ENCODE data around the gene UPK1B.
"Not testable (repeated sequence)": the region's sequence is repeated elsewhere in the genome, so short reads cannot be mapped to it uniquely, and the experiment has no call there.

The UPK1B gene

DNA sequence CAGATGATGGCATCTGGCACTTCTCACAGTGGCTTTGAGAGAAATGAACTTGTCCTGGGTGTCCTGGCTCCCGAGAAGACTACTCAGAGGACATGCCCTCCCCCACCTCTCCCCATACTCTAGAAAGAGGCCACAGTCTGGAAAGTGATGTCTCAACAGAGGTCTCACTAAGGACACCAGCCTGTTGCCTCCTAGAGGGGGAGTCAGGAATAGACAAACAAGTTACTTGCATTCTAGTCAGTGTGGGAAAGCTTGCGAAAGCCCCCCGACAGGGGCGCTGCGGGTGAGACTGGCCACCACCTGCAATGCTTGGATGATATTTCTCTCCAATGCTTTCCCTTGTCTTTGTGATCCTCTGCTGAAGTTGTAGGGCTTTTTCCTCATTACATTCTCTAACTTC, 50.1 kb downstream of the UPK1B start:
- DNase-seq (ENCODE audit: low read depth in 2 of 2), result no peak

DNA sequence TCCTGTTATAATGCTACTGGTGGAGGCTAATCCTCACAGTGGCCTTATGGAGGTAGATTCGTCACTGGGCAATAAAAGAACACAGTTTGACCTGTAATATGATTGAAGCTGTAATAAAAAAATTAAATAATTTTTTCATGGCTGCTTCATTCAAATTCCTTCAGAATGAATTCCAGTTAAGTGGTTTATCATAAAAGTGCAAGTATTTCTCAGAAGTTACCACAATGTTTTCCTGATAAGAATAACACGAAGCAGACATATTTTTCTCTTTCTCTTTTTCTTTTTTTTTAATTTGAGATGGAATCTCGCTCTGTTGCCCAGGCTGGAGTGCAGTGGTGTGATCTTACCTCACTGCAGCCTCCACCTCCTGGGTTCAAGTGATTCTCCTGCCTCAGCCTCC, 51.7 kb downstream of the UPK1B start:
- no peak for DNase-seq (ENCODE audit: low read depth in 2 of 2)

DNA sequence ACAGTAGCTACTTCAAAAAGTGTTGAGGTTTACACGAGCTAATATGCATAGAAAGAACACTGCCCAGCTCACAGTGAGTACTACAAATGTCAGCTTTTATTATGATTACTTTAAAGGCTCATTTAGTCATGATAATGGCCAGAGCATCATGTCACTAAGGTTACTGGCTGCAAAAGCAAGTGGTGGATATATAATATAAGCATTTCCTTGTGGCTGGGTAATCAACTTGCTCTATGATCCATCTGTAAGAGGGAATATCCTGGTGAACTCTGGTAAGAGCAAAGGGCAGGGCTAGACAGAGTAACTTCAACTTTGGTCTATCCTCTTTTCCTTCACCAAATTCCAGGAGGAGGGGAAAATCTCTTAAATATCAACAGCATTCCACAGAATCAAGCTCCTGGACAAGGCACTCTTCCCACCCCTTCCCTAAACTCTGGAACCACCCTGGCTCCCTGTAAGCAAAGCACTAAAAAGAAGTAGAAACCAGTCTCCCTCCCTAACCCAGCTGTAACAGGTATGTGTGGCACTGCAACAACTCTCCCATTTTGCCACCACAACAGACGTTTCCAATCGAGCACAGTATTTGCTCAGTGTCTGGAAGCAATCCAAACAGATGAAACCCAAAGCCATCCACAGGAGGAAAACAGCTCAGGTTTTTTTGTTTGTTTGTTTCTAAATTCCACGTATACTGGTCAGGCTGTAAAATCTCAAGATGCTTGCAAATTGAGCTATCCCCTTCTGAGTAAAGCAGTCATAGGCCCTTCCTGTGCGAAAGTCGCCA, 53.9 kb downstream of the UPK1B start:
- no peak for DNase-seq (ENCODE audit: low read depth in 2 of 2)

DNA sequence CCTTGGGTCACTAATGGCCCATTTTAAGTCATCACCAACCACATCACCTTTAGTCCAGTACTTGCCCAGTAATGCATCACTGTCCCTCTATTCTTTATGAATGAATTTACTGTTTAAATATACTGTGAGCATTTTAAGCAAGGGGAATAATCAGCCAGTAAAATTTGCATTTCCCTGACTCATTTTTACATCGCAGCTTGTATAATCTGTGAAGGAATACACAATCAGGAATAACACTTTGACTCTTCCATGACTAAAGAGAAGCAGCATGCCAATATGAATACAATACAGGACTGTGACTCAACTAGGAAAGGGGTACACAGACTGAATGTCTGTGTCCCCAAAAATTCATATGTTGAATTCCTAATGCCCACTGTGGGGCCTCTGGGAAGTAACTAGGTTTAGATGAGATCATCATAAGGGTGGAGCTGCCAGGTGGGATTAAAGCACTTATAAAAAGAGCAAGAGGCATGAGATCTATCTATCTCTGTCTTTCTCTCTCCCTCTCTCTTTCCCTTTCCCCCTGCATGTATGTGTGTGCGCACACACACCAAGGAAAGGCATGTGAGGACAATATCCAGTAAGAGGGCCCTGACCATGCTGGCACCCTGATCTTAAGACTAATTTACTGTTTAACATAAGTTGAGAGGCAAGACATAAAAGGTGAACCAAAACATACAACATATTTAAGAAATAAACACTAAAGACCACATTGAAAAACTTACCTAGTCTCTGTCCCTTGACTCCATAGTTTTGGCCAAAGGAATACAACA, 55.2 kb downstream of the UPK1B start:
- no peak for DNase-seq (ENCODE audit: low read depth in 2 of 2)

DNA sequence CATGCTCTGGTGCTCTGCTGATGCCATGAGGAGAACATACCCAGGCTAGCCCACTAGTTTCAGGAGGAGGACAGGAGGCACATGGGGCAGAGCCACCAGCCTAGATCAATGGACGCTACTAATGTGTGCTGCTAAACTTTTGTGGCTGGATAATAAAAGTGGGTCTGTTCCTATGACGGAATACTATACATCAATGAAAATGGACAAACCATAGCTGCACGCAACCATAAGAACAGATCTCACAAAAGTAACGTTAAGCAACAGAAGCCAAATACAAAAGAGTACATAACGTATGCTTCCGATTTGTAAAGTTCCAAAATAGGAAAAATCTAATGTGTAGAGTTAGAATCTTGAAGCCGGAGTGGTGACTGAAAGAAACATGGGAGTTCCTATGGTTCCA, 55.8 kb downstream of the UPK1B start:
- DNase-seq (ENCODE audit: low read depth in 2 of 2), result no peak

DNA sequence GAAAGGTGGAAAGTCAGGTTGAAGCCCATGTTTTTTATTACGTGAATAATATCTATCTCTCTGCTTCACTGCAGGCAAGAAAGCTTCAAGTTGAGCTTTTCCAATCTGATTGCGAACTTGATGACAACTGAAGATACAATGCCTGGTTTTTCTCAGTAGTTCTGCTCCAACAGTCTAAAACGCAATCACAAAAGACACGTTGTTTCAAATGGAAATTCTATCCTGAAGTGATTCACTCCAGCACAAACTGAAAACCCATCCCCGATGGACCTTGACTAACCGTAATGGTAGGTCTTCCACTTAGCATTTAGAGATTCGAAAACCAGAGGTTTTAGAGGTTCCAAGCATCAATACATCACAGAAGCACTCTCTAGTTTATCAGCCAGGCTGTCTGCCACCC, 56.7 kb downstream of the UPK1B start:
- DNase-seq (ENCODE audit: low read depth in 2 of 2), result no peak

DNA sequence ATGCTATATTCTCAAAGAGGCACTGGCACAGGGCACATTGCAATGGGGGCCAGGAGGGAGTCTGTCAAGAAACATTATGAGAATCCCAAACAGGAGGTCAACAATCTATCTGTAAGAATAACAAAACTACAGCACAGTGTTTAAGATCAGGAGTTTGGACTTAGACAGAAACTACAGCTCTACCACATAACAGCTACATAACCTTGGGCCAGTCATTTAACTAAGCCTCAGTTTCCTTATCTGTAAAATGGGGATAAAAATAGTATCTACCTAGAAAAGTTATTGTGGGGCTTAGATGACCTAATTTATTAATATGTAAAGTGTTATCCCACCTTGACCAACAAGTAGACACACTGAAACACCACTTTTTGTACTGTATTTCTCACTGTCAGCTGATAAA, 57.3 kb downstream of the UPK1B start:
- DNase-seq (ENCODE audit: low read depth in 2 of 2), result no peak

DNA sequence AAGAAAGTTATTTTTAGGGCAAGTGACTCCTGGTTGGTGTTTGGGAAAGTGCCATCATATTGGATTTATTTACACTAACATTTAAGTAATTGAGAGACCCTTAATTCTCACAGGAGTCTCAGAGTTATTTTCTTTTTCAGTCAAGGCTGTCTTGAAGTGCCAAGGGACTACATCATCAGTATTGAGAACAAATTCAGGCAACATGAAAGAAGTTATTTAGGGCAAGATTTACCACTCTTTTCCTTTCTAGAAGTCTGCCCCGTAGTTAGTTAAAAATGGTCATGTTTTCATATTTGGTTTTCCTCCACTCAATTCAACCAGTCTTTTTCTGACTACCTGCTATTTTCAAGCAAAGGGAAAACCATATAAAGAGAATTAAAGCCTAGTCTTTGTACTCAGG, 61.2 kb downstream of the UPK1B start:
- DNase-seq (ENCODE audit: low read depth in 2 of 2), result no peak

DNA sequence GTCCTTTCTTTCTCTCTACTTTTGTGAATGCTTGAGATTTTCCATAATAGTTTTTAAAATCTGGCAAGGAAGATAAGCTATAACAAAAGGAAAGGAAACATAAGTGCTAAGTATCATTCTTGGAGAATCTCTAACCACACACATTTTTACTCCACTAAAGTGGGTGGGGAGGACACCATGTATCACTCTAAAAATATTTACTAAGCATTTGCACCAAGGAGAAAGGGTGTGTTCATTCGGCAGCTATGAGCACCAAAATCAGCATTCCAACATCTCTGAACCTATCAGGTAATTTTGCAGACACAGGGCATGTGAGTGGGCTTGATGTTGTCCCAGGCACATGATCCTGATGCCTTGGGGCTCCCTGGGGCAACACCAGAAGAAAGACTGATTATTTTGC, 61.8 kb downstream of the UPK1B start:
- no peak for DNase-seq (ENCODE audit: low read depth in 2 of 2)

DNA sequence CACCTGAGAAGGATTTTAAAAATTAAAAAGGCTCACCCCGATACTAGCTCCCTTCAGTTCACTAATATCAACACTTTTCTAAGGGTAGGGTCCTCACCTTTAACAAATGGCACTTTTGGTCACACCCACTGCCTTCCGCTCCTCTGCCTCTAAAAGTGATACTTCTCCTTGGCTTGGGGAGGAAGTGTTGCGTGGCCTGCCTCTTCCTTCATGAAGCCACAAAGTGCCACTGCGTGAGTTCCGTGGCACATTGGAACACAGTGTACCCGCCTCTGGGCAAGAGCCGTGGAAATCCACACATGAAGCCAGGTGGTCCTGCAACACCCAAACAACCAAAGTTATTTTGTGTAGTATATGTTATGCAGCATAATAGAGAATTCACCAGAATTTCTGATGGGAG, 63.4 kb downstream of the UPK1B start:
- no peak for DNase-seq (ENCODE audit: low read depth in 2 of 2)

DNA sequence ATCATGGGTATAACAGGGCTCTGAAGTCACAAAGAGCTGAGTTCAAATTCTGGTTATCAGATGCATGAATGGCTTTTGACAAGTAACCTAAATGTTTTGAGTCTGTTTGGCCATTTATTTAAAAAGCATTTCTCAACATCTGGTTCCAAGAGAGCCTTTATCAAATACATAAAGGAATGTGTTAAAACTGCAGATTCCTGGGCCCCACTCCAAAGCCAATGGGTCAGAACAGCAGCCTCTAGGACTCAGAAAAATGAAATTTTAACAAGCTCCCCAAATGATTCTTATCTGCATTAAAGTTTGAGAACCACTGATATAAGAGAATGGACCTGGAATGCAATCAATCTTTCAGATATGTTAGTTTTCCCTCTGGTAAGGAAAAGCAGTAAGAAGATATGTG, 63.9 kb downstream of the UPK1B start:
- DNase-seq (ENCODE audit: low read depth in 2 of 2), result no peak

DNA sequence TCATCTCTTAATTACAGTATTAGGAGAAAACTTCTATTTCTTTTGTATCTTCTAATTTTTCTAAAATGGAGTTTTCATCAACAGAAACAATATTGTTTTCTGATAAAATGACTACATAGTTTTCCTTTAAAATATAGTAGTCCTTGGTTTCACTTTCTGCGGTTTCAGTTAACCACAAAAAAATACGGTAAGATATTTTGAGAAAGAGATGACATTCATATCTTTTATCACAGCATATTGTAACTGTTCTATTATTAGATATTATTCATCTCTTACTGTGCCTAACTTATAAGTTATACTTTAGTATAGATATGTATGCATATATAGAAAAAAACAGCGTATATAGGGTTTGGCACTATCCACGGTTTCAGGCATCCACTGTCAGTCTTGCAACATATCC, 65.0 kb downstream of the UPK1B start:
- no peak for DNase-seq (ENCODE audit: low read depth in 2 of 2)

DNA sequence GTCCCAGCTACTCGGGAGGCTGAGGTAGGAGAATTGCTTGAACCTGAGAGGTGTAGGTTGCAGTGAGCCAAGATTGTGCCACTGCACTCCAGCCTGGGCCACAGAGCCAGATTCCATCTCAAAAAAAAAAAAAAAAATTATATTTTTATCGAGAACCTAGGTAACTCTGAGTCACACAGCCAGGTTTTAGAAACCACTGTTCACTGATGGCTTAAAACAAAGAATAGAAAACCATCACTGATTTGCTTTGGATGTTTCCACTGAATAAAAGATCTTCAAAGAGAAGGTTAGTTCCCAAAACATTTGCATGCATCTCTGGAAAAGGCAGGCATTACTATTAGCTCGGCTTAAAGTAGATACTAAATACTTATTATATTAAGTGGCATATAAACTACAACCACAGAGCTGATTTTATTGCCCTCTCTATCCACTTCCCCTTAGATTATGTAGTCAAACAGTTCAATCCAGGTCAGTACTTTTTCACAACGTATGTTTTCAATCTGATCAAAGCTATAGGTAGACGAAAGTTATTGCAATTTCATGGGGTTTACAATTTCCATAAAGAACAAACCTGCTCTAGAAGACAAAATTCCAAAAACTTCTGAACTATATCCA, 65.9 kb downstream of the UPK1B start:
- DNase-seq (ENCODE audit: low read depth in 2 of 2), result no peak

DNA sequence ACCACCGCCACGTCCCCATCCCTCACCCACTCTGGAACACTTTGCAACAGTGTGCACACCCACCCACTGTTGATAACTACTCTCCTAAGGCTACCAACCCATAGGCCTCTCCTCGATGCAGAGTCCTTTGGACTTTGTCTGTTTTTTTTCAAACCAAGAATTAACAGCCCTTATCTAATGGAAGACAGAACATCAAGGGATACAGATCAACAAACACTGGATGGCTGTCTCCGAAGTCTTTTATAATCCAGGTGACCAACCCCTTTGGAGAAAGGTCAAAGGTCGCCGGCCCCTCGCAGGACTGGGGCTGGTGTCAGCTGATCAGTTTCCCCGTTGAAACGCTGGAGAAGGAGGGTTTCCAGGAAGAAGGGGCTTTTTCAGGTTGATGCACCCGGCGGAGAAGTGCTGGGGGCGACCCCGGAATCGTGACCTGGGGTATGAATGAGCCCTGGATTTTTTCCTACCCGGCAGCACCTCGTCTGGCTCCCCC, 66.7 kb downstream of the UPK1B start:
- peak in 1 of 2 donors; percentile 18 for DNase-seq (ENCODE audit: low read depth in 2 of 2)

DNA sequence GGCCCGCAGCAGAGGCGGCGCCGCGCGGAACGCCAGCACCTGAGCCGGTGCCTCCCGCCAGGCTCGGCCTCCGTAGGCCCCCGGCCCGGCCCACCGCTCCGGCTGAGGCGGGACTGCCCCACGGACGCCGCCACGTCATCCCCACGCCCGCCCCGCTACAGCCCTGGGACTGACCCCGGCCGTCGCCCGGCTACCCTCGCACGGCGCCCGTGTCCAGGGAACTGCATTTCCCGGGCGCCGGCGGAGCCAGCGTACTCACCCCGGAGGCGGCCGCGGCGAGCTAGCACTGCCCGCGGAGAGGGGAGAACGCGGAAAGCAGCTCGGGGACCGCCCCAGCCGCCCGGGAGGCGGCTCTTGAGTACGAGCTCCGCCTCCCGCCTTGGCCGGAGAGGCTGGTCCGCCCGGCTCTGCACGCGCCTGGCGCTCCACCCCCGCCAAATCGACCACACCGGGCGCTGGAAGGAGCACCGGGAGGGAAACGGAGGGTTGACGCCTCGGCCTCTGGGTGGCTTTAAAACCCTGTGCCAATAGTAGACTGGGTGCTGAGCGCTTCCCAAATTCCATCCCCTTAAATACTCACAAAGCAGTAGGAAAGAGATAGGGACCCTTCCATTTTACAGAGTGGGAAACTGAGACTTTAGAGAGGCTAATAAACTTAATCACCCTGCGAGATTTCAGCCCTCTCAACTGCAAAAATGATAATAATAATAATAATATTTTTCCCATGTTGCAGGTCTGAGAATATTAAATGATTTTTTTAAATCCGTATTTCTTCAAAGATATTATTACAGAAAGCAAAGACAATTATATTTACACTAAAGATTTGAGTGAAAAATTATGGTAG, 67.4 kb downstream of the UPK1B start, which contains the start of gene B4GALT4:
B4GALT4 (minus strand) TSS at position 288 of the 844 bp plus-strand sequence. CDS start 10,779 bp downstream, outside the sequence.
- DNase-seq (ENCODE audit: low read depth in 2 of 2), result peak; percentile 49 to 61

DNA sequence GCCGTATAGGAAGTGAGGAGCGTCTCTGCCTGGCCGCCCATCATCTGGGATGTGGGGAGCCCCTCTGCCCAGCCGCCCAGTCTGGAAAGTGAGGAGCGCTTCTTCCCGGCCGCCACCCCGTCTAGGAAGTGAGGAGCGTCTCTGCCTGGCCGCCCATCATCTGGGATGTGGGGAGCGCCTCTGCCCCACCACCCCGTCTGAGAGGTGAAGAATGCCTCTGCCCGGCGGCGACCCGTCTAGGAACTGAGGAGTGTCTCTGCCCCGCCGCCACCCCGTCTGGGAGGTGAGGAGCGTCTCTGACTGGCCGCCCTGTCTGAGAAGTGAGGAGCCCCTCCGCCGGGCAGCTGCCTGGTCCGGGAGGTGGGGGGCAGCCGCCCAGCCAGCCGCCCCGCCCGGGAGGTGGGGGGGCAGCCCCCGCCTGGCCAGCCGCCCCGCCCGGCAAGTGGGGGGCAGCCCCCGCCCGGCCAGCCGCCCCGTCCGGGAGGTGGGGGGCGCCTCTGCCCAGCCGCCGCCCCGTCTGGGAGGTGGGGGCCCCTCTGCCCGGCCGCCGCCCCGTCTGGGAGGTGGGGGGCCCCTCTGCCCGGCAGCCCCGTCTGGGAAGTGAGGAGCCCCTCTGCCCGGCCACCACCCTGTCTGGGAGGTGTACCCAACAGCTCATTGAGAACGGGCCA, 69.1 kb downstream of the UPK1B start:
- DNase-seq (ENCODE audit: low read depth in 2 of 2), result not testable (repeated sequence)

DNA sequence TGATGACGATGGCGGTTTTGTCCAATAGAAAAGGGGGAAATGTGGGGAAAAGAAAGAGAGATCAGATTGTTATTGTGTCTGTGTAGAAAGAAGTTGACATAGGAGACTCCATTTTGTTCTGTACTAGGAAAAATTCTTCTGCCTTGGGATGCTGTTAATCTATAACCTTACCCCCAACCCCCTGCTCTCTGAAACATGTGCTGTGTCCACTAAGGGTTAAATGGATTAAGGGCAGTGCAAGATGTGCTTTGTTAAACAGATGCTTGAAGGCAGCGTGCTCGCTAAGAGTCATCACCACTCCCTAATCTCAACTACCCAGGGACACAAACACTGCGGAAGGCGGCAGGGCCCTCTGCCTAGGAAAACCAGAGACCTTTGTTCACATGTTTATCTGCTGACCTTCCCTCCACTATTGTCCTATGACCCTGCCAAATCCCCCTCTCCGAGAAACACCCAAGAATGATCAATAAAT, 69.7 kb downstream of the UPK1B start:
- DNase-seq (ENCODE audit: low read depth in 2 of 2), result not testable (repeated sequence)

DNA sequence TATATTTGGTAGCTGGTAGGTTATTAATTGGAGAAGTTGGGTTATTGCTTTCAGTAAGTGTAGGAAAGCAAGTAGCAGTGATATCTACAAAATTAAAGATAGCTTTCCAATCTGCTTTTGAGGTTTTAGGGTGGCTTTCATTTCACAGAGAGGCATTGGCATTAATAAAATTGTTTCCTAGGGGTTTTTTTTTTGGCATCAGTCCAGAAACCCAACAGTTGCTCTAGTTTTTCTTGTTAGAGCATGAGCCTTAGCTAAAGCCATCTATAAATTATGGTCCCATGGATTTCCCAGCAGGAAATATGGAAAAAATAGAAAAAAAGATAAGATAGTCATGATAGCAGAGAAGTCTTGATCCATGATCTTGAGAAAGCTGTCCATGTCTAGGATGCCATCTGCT, 70.3 kb downstream of the UPK1B start:
- DNase-seq (ENCODE audit: low read depth in 2 of 2), result no peak

DNA sequence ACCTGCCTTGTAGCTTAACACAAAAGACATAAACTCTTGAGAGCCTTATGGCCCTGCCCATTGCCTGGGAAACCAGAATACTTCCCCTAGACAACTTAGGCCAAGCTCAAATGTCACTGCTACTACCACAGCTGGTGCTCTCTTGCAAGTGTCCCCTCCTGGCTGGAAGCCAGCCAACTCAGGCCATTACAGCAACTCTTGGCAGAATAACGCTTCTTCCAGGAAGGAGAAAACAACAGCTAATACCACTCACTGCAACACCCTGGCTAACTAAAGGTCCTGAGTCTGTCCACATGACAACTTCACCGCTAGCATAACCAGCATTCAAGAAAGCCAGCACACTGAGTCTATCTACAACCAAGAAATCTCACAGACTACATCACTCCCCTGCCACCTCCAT, 72.4 kb downstream of the UPK1B start:
- no peak for DNase-seq (ENCODE audit: low read depth in 2 of 2)

Measured in activated CD4-positive, alpha-beta T cell treated with anti-CD3 and anti-CD28 coated beads for 24 hours (primary cell).